MM.1S (cell line): ENCODE data around the gene ZNF30.

ENCODE experiments used
- CTCF ChIP-seq: fragments of 300-600 bp; sonication (generic); IDR thresholded peaks from 2 replicates; pipeline ENCODE4 v1.5.1; 2016; ENCODE audit warnings: antibody characterized with exemption, low read length, mixed read lengths
- EZH2 ChIP-seq: fragments of 300-600 bp; sonication (generic); optimal IDR thresholded peaks from 2 replicates; pipeline ENCODE3; 2017; ENCODE audit warnings: low read depth, mild to moderate bottlenecking, antibody characterized with exemption, low read length, mixed read lengths

GRCh38 chr19:34881982-34882381 lies 44.7 kb upstream of the ZNF30 start:
- TF ChIP-seq EZH2 (no peak), CTCF (no peak)
